H1 (cell line): Measurements from ENCODE around the gene OGFOD2. TPM values are rescaled to one million over a fixed set of nuclear protein-coding genes. Genes with fewer than 3 reads are reported as not detected.

Source experiments
- CTCF ChIA-PET: fragments of 300-600 bp; sonication (Branson Sonifier 250); formaldehyde crosslinking; loops from one replicate; lab custom pipeline; 2021; ENCODE audit not compliant: partially characterized antibody; lab: Charles Lee
- POLR2A ChIA-PET: fragments of 300-600 bp; sonication (Branson Sonifier 250); formaldehyde crosslinking; loops from one replicate; lab custom pipeline; 2021; ENCODE audit warnings: inconsistent platforms; ENCODE audit not compliant: partially characterized antibody; lab: Charles Lee
- DNase-seq, 2 experiments: peaks; one replicate each; pipeline versions ENCODE4 v3.0.0 to v3.0.0-alpha.2; 2010 to 2022; ENCODE audit warnings: low spot score in 2 of 2, low read depth in 1 of 2, mixed read lengths in 1 of 2
- FAIRE-seq: peaks from 2 replicates; lab custom pipeline; 2011; peaks lifted over from hg19 to GRCh38; lab: Jason Lieb, UNC
- H2AFZ ChIP-seq: 2 replicates; pipeline ENCODE4 v1.8.1; 2012; ENCODE audit warnings: low read length, inconsistent platforms
- H2AK5ac ChIP-seq: 2 replicates; pipeline ENCODE4 v1.6.1; 2013; ENCODE audit warnings: low read depth, low read length
- H2BK120ac ChIP-seq: replicated peaks from 2 replicates; pipeline ENCODE3; 2013; ENCODE audit warnings: low read depth, low read length, inconsistent platforms
- H2BK12ac ChIP-seq: 2 replicates; pipeline ENCODE4 v1.6.1; 2013; ENCODE audit warnings: low read depth, low read length
- H2BK15ac ChIP-seq: 2 replicates; pipeline ENCODE4 v1.6.1; 2013; ENCODE audit warnings: low read length
- H2BK20ac ChIP-seq: 2 replicates; pipeline ENCODE4 v1.6.1; 2013; ENCODE audit warnings: low read length
- H2BK5ac ChIP-seq: 2 replicates; pipeline ENCODE4 v1.6.1; 2013; ENCODE audit warnings: low read depth, low read length
- H3K14ac ChIP-seq: 2 replicates; pipeline ENCODE4 v1.6.1; 2013; ENCODE audit warnings: inconsistent platforms; ENCODE audit not compliant: insufficient read length
- H3K18ac ChIP-seq: 2 replicates; pipeline ENCODE4 v1.6.1; 2013; ENCODE audit warnings: low read length; ENCODE audit errors: extremely low read depth
- H3K23ac ChIP-seq: 2 replicates; pipeline ENCODE4 v1.6.1; 2013; ENCODE audit warnings: inconsistent platforms; ENCODE audit not compliant: insufficient read length
- H3K23me2 ChIP-seq: 2 replicates; pipeline ENCODE4 v1.6.1; 2013; ENCODE audit warnings: low read depth, low read length
- H3K27ac ChIP-seq: 2 replicates; pipeline ENCODE4 v1.6.1; 2011; ENCODE audit warnings: low read depth, low read length, inconsistent platforms
- H3K27me3 ChIP-seq, 4 experiments: replicated peaks in 1 of 4; 1 replicate in 1 of 4; 2 replicates in 3 of 4; pipeline versions ENCODE4 v1.6.1 to v1.8.1; 2011 to 2013; ENCODE audit warnings: low read length in 3 of 4, mild to moderate bottlenecking in 3 of 4, inconsistent platforms in 2 of 4, mixed read lengths in 2 of 4, moderate library complexity in 1 of 4; ENCODE audit not compliant: control insufficient read depth in 3 of 4, insufficient read depth in 3 of 4; ENCODE audit errors: extremely low read depth in 1 of 4
- H3K36me3 ChIP-seq, 4 experiments: 2 replicates each; pipeline versions ENCODE4 v1.6.1 to v1.8.1; 2011 to 2013; ENCODE audit warnings: mild to moderate bottlenecking in 4 of 4, low read length in 3 of 4, moderate library complexity in 2 of 4, control low read depth in 1 of 4, inconsistent platforms in 1 of 4; ENCODE audit not compliant: insufficient read depth in 4 of 4, control insufficient read depth in 2 of 4
- H3K4ac ChIP-seq: replicated peaks from 2 replicates; pipeline ENCODE3; 2013; ENCODE audit warnings: low read length, low read depth, mixed read lengths, inconsistent platforms; ENCODE audit not compliant: insufficient read length
- H3K4me1 ChIP-seq, 4 experiments: replicated peaks in 1 of 4; 1 replicate in 1 of 4; 2 replicates in 3 of 4; pipeline versions ENCODE4 v1.6.1 to v1.8.1; 2011 to 2013; ENCODE audit warnings: low read length in 3 of 4, inconsistent platforms in 2 of 4, mixed read lengths in 1 of 4; ENCODE audit not compliant: insufficient read depth in 4 of 4, control insufficient read depth in 3 of 4
- H3K4me2 ChIP-seq, 2 experiments: 2 replicates each; pipeline versions ENCODE4 v1.6.1 to v1.8.1; 2011 to 2013; ENCODE audit warnings: low read depth in 2 of 2, low read length in 2 of 2, control low read depth in 1 of 2, inconsistent platforms in 1 of 2, mild to moderate bottlenecking in 1 of 2; ENCODE audit not compliant: insufficient read depth in 1 of 2
- H3K4me3 ChIP-seq, 4 experiments: fragments of 200-600, 300-600 bp in 1 of 4; sonication (generic), shearing (Covaris generic), sonication (Bioruptor Twin) in 1 of 4; 2 replicates each; pipeline versions ENCODE4 v1.5.1 to v1.8.1; 2011 to 2016; ENCODE audit warnings: low read length in 4 of 4, low read depth in 3 of 4, control low read depth in 2 of 4, inconsistent platforms in 2 of 4, mild to moderate bottlenecking in 2 of 4, mixed read lengths in 1 of 4, moderate library complexity in 1 of 4; ENCODE audit not compliant: insufficient read depth in 2 of 4; ENCODE audit errors: extremely low read depth in 1 of 4
- H3K56ac ChIP-seq: replicated peaks from 2 replicates; pipeline ENCODE3; 2013; ENCODE audit warnings: low read depth, mild to moderate bottlenecking, mixed read lengths, low read length, inconsistent platforms; ENCODE audit not compliant: insufficient read length
- H3K79me1 ChIP-seq: 2 replicates; pipeline ENCODE4 v1.6.1; 2013; ENCODE audit warnings: low read depth, low read length, control low read depth
- H3K79me2 ChIP-seq, 2 experiments: 2 replicates each; pipeline versions ENCODE4 v1.6.1 to v1.8.1; 2012 to 2013; ENCODE audit warnings: low read length in 2 of 2, mild to moderate bottlenecking in 2 of 2, inconsistent platforms in 1 of 2; ENCODE audit not compliant: insufficient read depth in 2 of 2, control insufficient read depth in 1 of 2
- H3K9ac ChIP-seq, 4 experiments: replicated peaks in 1 of 4; 1 replicate in 1 of 4; 2 replicates in 3 of 4; pipeline versions ENCODE4 v1.6.1 to v1.8.1; 2011 to 2013; ENCODE audit warnings: low read depth in 3 of 4, low read length in 3 of 4, control low read depth in 2 of 4, mild to moderate bottlenecking in 2 of 4, moderate library complexity in 2 of 4, inconsistent platforms in 1 of 4; ENCODE audit errors: extremely low read depth in 1 of 4
- H3K9me3 ChIP-seq, 2 experiments: 2 replicates each; pipeline versions ENCODE4 v1.6.1 to v1.8.1; 2012 to 2013; ENCODE audit warnings: mild to moderate bottlenecking in 2 of 2, moderate library complexity in 2 of 2, control low read depth in 1 of 2, inconsistent platforms in 1 of 2, low read depth in 1 of 2, low read length in 1 of 2, mixed read lengths in 1 of 2; ENCODE audit not compliant: insufficient read depth in 2 of 2
- H4K20me1 ChIP-seq, 2 experiments: replicated peaks in 1 of 2; 2 replicates each; pipeline versions ENCODE3 to v1.8.1; 2011 to 2013; ENCODE audit warnings: inconsistent platforms in 2 of 2, low read length in 2 of 2, mild to moderate bottlenecking in 1 of 2; ENCODE audit not compliant: insufficient read depth in 2 of 2, control insufficient read depth in 1 of 2
- H4K5ac ChIP-seq: 2 replicates; pipeline ENCODE4 v1.6.1; 2013; ENCODE audit warnings: low read length, low read depth, mixed read lengths, inconsistent platforms; ENCODE audit not compliant: insufficient read length
- H4K8ac ChIP-seq: 2 replicates; pipeline ENCODE4 v1.8.0; 2013; ENCODE audit warnings: mild to moderate bottlenecking, moderate library complexity, low read length, inconsistent platforms; ENCODE audit not compliant: insufficient read depth; ENCODE audit errors: extremely low read depth
- H4K91ac ChIP-seq: replicated peaks from 2 replicates; pipeline ENCODE3; 2013; ENCODE audit warnings: low read length, mixed read lengths, inconsistent platforms; ENCODE audit not compliant: insufficient read length
- SIN3A ChIP-seq, 2 experiments: IDR thresholded peaks in 1 of 2; conservative IDR thresholded peaks in 1 of 2; 2 replicates each; pipeline ENCODE4 v1.6.1; 2011 to 2012; ENCODE audit warnings: low read length in 2 of 2, improper control_type of control experiment in 1 of 2, low read depth in 1 of 2, mild to moderate bottlenecking in 1 of 2
- ZNF274 ChIP-seq: IDR thresholded peaks from 2 replicates; pipeline ENCODE4 v1.7.0; 2012; ENCODE audit warnings: low read length, borderline replicate concordance; ENCODE audit errors: extremely low read depth
- WGBS, 2 experiments: shearing (Covaris generic) in 1 of 2; methylation state at CpG; one replicate each; pipeline versions ENCODE4 v1.1.6 to v1.1.7; 2013 to 2015; ENCODE audit warnings: low lambda C conversion rate in 2 of 2, mixed read lengths in 2 of 2, inconsistent platforms in 1 of 2, low coverage in 1 of 2, missing lambda C conversion rate in 1 of 2; ENCODE audit not compliant: insufficient replicate concordance in 2 of 2, insufficient coverage in 1 of 2, insufficient read length in 1 of 2; ENCODE audit errors: extremely low coverage in 1 of 2, missing lambda C conversion rate in 1 of 2; 5-methylcytosine and 5-hydroxymethylcytosine counted together
- polyA plus RNA-seq, 7 experiments: library from polyadenylated mRNA; depleted of rRNA in 3 of 7; stranded (reverse) in 5 of 7; unstranded in 2 of 7; fragments of >200 nt in 5 of 7; fragments of 200-250 nt in 2 of 7; gene quantifications; 1 replicate in 5 of 7; 2 replicates in 1 of 7; 4 replicates in 1 of 7; pipeline versions ENCODE4 v1.2.1 to v1.2.3, GENCODE V29; 2011 to 2013; ENCODE audit warnings: missing spikeins in 2 of 7, mixed read lengths in 2 of 7
- total RNA-seq: library from RNA; stranded (reverse); fragmentation: NEBNext Ultra II Directional; extraction: Animal tissue kit (Norgen Biotek cat#: 25700); gene quantifications from 2 replicates; pipeline ENCODE4 v1.2.1, GENCODE V29; 2021

The OGFOD2 gene
- total and polyA plus RNA-seq, 2 of the 8 experiments (the other 6 are each of a cell fraction or from before 2014, with no cell fraction given) = 17.3 to 20.3 TPM

- H2AFZ ChIP-seq = no peak overlapping the region
- no peak overlapping the region for H3K14ac ChIP-seq
- no peak for TF ChIP-seq ZNF274
- no peak for TF ChIP-seq SIN3A (conservative IDR thresholded peaks at IDR 0.05 in 1 of 2, IDR thresholded peaks at IDR 0.05 in 1 of 2; ENCODE audit: low read depth in 1 of 2, low read length in 2 of 2)
- no peak overlapping the region for H2BK5ac ChIP-seq
- H3K4ac ChIP-seq = no peak overlapping the region
- no peaks in the 10 kb centered on the region for H3K4me1 ChIP-seq
- no peak overlapping the region for H2BK15ac ChIP-seq
- DNase-seq = no peak
- no peaks in the 10 kb centered on the region for H3K27me3 ChIP-seq
- H3K9ac ChIP-seq = no peak overlapping the region
- H3K23me2 ChIP-seq = no peaks in the 10 kb centered on the region
- H4K5ac ChIP-seq = no peak overlapping the region
- H3K18ac ChIP-seq = no peak overlapping the region
- H3K27ac ChIP-seq = no peak overlapping the region
- H4K91ac ChIP-seq = no peak overlapping the region
- H2BK12ac ChIP-seq = no peak overlapping the region
- no peaks in the 10 kb centered on the region for H3K79me2 ChIP-seq
- ChIA-PET POLR2A (interaction anchor here (1.6 kb wide), 1 partner anchor 233 kb away, joined by 3 read pairs; the partner anchor contains the start of genes MPHOSPH9 and MTRFR), CTCF (interaction anchor here (0.6 to 3.5 kb wide), 12 partner anchors 10 to 350 kb away, joined by 3 to 13 read pairs (median 3); no protein-coding TSS in a partner anchor)
- H3K56ac ChIP-seq = no peak overlapping the region
- no peaks in the 10 kb centered on the region for H3K9me3 ChIP-seq
- H2AK5ac ChIP-seq = no peak overlapping the region
- no peak overlapping the region for H3K23ac ChIP-seq
- no peaks in the 10 kb centered on the region for H4K20me1 ChIP-seq
- H3K79me1 ChIP-seq = no peaks in the 10 kb centered on the region
- H2BK120ac ChIP-seq = no peak overlapping the region
- 85% methylated on average over 18 of the region's 20 CpGs; no CpG with 5 or more reads in 1 of the 2 experiments for WGBS, 2 experiments
- H4K8ac ChIP-seq = peak overlapping the region; percentile 51; the same call in 1 of the 2 replicates
- no peak overlapping the region for H3K4me3 ChIP-seq
- no peak overlapping the region for H3K4me2 ChIP-seq
- no peak overlapping the region for H2BK20ac ChIP-seq
- no peaks in the 10 kb centered on the region for H3K36me3 ChIP-seq
- no peak for FAIRE-seq
These were observed 25.0 kb downstream of the OGFOD2 start for GRCh38 chr12:122999986-123000420.
